ENCODE measurements around the gene TBCD.

Gene TBCD

DNA sequence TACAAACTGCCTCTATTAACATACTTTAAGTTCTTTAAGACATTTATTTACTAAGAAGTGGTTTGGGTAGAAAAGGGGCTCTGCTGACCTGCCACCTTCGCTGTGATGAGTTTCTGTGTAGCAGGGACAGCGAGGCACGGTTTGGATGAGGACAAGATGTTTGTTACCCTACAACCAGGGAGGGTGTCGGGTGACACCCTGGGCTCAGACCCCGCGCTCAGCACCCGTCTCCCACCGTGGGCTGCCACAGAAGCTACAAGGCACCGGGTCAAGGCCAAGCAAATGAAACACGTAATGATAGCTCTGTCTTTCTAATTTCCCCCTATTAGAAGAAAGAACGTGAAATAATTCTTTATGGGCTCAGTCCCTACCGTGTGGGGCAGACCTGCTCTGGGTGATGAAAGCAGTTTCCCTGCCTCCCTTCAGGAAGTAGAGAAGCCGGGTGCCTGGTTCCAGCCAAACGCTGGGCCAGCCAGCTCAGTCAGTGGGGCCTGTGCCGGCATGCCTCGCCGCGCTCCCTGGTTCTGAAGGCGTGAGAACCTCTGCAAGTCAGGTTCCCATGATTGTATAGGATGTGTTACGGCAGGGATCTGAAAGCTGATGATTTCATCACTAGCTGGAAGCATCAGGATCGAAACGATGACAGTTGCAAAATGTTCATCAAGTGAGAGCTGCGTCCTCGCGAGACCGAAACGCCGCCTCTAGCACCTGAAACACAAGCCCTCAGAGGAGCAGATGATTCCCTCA is 84.1 kb downstream of the TBCD start:
- no peak for DNase-seq

DNA sequence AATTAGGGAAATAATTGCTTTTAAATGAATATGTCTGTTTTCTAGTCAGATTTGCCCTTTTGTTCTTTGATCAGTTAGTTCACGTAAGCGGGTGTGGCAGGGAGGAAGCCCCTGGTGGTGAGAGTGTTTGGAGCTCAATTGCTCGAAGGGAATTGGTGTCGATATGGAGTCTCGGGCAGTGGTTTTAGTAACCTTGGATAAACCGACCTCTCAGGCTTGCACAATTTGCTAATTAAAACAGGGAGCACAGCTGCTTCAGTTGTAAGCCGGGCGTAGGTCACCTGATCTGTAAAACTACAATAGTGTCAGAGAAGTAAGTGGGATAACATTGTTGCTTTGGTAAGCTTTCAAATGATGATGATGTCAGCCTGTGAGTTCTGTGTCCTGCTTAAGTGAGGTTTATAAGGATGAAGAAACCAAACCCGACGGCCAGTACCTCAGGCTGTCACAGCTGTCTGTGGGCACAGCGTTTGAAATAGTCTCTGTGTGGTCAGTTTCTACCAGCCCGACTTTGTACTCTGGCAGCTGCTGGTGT is 85.0 kb downstream of the TBCD start:
- no peak for DNase-seq

DNA sequence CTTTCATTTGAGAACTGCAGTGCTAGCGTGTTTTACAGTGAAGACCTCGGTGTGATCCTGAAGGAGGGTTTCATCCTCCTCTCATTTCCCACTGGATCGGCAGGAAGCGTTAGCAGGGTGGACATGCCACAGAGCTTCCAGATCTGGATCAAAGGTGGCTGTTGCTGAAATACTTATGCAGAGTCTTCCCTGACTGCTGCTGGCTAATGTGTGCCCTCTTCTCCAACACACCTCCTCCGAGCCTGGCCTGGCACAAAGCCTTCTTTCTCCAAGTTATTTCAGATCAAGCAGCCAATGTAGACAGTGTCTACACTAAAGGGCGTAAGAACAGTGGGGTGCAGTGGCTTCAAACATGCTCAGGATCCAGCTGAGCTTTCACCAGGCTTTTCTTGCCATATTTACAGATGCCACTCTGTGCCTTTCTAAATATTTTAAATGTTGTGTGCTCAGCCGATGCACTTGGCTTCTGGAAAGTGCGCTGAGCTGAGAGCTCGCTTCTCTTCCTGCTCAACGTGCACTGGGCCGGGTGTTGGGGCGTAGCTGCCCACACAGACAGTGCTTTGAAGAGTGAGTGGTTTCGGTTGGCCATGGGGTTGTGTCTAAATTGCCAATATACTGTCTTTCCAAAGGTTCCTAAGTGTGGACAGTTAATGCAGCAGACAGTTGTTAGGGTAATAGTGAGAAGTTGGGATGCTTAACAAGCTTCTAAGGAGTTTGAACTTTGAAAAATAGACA is 85.9 kb downstream of the TBCD start:
- no peak for DNase-seq

DNA sequence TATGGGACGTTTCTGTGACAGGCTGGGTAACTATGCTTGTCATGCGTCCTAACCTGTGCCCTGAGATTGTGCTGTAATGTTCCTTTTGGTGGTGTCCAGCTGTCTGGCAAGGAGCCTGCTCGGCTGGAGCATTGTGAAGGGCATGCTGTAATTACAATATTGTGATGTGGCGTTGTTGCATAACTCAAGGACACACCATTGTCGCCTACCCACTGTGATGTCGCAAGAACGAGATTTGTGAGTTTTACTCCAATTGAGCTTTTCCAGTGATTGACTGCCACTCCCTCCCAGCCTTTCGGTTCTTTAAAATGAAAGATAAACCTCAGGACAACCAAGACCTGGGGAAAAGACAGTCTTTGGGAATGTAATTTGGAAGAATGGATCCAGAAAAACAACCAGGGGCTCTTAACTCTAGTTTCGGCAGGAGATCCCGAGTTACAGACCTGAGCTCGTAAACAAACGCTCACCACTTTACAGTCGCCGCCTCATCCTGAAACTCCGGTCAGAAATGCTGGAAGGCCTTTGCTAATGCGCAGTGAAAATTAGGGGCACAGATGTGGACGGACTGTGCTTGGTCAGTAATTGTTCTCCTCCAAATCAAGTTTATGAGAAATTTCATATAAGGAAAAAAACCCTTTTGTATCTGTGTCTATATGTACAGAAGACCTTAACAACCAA is 86.7 kb downstream of the TBCD start:
- no peak for DNase-seq

DNA sequence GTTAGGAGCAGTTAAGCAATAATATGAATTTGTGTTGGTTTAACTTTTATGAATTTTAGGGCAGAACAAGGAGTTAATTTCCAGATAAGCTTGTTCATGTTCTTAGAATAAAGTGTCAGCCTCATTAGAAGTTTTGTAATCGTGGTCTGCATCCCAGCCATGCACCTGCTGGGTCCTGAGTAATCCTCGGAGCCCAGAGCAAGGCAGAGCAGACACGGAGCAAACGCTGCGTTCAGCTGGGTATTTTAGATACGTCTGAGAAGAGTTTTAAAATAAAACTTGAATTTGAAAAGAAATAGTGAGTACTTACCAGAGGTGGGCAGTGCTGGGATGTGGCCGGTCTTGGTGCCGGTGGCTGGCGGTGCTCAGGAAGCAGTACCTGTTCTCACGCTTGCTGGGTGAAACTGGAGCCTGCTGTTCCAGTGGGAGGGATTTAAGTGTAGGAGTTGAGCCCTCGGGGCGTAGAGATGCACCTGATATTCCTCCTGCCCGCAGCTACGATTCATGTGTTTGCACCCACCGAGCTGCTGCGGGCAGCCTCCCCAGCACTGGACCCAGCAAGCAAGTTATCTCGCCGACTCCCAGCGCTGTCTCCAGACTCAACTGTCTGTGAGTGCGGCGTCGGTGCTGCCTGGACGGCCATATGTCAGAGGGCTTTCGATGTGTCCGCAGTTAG is 87.9 kb downstream of the TBCD start, which contains the start of gene ZNF750:
ZNF750 (minus strand) TSS at position 406 of the 676 bp plus-strand sequence. CDS start 7,568 bp downstream, outside the sequence.
- no peak for DNase-seq

DNA sequence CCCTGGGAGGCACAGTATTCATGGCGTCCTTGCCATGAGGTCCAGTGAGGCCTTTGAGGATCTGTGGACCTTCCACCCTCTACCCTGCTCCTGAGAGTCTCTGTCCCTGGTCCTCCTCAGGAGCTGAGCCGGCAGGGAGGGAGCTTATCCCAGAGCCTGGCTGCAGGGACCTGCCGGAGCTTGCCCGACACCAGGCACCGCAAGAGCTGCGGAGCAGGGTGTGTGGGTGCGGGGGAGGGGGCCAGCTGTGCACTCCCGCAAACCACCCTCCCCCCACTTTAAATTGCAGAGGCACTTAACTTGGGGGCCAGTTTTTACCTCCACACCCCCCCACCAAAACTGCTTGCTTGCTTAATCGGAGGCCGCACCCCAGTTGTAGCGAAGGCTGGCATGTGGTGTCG is 88.6 kb downstream of the TBCD start:
- no peak for DNase-seq

DNA sequence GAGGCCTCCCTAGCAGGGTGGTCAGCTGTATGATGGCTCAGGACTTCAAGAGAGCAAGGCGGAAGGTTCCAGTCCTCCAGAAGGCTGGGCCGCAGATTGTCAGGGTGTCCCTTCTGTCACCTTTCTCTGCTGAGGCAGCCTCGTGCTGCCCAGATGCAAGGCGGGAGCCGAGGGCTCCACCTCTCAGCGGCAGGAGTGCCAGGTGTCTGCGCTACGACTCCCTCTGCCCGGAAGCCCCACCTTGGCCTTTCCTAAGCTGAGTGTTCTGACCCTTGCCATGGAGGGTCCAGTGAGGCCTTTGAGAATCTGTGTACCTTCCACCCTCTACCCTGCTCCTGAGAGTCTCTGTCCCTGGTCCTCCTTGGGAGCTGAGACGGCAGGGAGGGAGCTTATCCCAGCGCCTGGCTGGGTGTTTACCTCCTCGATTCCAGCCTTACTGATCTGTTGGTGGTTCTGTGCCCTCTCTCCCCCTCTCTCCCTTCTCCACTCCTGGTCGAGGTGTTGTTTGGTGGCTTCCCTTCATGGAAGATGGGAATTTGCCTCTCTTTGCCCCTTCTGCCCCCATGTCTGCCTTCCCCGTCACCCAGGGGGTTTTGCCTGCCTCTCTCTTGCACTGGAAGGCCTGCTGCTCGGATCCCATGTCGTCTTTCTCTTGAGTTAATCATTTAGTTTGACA is 90.2 kb downstream of the TBCD start:
- no peak for DNase-seq

DNA sequence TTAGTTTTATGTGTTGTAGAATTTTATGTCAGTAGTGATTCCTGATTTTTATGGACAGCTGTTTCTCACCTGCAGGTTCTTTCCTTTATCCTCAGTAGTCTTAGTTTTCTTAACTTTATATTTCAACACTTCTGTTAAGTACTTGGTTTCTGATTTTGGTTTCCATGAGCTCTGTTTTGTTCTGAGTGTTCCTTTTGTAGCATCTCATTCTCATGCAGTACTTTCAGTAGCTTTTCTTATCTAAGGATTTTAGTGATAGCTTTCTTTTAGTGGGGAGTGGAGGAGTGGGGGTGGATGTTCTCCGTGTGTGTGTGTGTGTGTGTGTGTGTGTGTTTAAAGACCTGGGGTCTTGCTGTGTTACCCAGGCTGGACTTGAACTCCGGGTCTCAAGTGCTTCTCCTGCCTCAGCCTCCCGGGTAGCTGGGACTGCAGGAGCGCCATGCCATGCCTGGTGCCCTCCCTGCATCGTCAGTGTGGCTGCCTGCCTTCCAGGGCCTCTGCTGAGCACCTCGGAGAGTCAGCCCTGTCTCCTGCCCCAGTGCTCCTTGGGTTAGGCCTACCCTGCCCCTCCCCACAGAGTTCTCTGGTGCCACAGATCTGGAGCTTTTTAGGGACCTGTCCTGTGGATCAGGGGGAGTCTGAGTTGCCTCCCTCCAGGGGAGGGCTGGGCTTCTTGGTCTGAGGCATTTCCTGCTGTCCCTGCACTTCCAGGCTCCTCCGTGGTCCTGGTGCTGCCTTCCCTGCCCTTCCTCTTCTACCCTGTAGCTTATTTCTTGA is 92.2 kb downstream of the TBCD start:
- no peak for DNase-seq

DNA sequence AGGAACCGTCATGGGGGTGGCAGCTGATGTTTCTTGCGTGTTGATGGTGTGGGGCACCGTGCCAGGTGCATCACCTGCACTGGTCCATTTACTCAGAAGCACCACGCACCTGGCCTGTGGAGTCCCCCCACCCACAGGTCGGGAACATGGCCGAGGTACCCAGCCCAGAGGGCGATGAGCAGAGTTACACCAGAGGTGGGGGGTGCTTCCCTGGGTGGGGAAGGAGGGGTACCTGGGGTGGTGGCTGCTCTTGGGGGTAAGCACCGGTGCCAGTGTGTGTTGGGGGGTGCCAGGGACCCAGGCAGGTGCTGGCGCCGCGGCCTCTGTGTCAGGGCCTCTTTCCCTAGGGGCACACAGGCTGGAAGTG is 92.9 kb downstream of the TBCD start:
- no peak for DNase-seq

DNA sequence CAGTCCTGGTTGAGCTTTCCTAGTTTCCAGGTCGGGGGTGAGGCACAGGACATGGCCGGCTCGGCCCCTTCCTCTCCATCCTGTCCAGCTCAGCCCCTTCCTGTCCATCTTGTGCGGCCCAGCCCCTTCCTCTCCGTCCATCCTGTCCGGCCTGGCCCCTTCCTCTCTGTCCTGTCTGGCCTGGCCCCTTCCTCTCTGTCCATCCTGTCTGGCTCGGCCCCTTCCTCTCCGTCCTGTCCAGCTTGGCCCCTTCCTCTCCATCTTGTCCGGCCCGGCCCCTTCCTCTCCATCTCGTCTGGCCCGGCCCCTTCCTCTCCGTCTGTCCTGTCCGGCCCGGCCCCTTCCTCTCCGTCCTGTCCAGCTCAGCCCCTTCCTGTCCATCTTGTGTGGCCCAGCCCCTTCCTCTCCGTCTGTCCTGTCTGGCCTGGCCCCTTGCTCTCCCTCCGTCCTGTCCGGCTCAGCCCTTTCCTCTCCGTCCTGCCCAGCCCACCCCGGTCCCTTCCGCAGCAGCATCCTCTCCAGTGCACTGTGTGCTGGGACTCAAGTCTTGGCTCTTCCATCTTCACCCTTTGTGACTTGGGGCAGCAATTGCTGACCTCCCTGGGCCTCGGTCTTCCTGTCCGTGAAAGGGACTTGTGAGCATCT is 93.4 kb downstream of the TBCD start:
- no peak for DNase-seq

DNA sequence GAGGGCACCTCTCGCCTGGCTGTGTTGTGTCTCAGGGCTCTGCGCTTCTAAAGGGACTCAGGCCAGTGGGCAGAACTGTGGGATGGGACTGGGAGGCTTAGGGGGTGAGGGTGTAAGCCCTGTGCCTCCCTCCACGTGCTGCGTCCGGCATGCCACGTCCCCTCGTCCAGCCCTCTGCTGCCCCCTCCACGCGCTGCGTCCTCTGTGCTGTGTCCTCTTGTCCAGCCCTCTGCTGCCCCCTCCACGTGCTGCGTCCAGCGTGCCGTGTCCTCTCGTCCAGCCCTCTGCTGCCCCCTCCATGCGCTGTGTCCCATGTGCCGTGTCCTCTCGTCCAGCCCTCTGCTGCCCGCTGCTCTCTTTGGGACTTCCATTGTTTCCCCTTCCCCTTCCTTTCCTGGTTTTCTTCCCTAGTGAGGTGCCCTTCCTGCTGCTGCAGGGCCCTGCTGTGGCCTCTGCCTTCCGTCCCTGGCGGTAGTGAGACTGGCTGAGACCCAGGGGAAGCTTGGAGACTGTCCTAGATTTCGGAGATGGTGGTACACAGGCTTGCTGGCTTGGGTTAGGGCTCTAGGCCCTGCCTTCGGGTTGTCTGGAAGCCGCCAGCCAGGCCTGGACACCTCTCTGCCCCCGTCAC is 94.3 kb downstream of the TBCD start:
- DNase-seq, result no peak

DNA sequence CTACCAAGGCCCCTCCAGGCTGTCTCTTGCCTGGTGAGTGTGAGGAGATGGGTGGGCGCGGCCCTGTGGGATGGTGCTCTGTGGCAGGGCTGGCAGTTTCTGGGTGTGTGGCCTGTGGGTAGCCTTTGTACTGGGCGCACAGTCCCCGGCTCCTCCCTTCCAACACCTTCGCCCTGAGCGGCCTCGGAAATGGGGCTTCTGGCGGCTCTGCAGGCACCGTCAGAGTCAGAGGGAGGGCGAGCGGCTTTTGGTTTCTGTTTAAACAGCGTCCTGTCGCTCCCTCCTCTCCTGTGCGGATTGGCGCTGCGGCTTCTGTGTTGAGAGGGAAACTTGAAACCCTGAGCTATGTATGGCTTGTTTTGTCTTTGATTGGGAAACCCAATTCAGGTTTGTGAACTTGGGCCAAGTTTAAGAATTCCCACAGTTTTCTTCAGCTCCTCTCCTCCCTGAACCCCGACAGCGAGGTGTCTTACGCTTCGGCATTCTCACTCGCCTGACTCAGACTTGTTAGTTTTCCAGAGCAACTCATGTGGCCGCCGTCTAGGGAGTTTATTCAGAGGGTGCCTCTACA is 96.2 kb downstream of the TBCD start:
- DNase-seq, result no peak

DNA sequence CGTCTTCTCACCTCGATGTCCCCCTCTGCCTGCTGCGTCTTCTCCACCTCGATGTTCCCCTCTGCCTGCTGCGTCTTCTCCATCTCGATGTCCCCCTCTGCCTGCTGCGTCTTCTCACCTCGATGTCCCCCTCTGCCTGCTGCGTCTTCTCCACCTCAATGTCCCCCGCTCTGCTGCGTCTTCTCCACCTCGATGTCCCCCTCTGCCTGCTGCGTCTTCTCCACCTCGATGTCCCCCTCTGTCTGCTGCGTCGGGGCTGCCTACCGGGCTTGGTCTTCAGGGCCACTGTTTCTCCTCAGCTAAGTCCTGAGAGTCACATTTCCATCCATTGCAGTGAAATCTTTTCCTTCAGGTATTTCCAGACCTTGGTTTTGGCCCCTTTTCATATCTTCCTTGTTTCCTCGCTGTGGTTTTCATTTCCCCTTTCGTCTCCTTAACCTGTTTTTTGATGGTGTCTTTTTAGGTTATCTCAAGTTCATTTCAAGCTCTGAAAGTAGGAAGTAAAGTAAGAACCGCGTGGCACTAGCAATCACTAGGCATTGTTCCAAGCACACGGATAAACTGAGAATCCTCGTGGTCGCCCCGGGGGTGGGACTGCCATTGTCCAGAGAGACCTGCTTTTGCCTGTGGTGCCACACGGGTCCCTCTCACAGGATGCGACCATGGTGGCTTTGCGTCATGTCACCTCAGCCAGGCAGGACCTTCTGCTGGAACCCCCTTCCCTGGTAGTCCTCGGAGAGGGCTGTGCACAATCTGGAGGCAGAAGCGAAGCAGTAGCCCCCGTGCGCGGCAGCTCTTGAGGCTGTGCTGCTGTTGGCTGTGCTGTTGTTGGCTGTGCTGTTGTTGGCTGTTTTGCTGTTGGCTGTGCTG is 97.4 kb downstream of the TBCD start:
- DNase-seq, result no peak

DNA sequence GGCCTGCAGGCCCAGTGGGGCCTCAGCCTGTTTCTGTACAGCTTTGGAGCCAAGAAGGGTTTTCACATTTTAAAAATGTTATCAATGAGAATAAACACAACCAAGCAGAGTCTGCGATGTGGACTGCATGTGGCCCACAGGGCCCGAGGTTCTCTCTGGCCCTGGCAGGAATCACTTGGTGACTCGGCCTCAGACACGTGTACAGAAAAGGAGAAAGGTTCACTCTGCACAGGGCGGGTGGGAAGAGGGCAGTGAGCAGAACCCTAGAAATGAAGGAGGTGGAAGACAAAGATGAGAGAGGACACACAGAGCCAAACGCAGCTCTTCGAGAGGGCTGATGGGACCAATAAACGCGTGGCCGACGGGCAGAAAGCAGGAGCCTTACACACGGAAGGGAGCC is 99.5 kb downstream of the TBCD start:
- DNase-seq, result no peak

DNA sequence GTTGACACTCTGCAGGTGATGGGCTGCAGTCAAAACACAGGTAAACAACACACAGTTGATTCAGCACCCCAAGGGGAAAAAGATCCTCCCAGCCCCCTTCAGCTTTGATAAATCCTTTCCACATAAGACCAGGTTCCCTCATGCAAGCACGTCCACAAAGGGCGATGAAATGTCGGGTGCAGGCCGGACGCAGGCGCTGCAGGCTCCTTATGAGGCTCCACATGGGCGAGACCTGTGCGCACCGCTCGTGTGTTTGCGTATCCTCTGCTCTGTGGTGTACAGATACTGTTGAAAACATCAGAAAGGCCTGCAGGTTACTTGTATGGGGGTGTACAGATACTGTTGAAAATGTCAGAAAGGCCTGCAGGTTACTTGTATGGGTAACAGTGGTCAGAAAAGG is 102.4 kb downstream of the TBCD start:
- DNase-seq, result no peak

DNA sequence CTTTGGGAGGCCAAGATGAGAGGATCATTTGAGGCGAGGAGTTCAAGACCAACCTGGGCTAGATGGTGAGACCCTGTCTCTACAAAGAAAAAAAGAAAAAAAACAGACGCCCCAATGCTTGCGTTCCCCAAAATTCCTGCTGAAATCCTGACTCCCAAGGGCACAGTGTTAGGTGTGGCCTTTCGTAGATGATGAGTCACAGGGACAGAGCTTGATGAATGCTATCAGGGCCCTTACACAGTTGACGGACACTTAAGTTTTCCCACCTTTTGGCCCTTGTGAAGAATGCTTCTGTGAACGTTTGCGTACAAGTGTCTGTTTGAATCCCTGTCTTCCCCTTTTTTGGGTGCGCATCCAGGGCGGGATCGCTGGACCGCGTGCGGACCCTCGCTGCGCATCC is 104.5 kb downstream of the TBCD start:
- no peak for DNase-seq

DNA sequence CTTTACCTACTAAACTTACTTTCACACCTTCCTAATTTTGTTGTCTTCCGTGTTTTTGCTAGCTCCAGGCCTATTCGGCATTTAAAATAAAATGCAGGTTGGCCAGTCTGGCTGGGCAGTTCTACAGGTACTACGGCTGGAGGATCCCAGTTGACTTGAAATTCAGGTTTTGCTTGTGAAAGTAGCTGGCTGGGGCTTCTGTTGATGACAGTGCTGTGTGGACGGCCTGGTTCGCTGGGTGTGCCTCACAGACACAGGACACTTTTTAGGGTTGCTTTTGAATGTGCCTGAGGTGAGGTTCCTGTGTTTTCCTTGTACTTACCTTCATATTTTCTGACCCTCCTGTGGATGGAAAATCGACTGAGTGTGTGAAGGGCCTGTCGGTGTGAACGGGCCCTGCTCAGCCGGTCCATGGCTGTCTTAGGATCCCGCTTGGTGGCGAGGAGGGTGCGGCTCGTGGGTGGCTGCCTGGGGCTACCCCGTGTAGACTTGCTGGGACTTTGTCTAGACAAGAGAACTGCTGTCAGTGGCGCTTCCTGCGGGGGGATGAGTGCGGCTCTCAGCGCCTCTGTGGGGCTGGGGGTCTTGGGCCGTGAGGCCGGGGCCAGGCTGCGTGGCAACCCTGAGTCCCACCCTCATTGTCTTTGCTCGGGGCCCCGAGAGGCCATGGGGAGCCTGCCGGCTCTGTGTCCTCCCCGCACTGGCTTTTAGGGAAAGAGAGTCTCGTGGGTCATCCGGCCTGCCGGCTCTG is 106.7 kb downstream of the TBCD start:
- DNase-seq, result no peak

Measured in NCI-H1417 treated with DMSO at 0.1 percent for 48 hours (cell line).